Measurements from ENCODE around the gene TFR2.

- peak; percentile 45 for TF ChIP-seq CTCF (IDR thresholded peaks at IDR 0.05)
- no peak for TF ChIP-seq EZH2phosphoT487 (IDR thresholded peaks at IDR 0.05)
These were observed 28.5 kb downstream of the TFR2 start for GRCh38 chr7:100612730-100613390.

Measured in neural progenitor cell (in vitro differentiated cells).